GM21528 (cell line): ENCODE results near the gene ZMPSTE24.

Source experiments
- ATAC-seq: cut with Tn5 transposase; IDR thresholded peaks from one replicate; pipeline ENCODE4 v1.9.1; 2021; ENCODE audit warnings: mild to moderate bottlenecking, moderate library complexity; ENCODE audit not compliant: unreplicated experiment, low FRiP score

The ZMPSTE24 gene

DNA sequence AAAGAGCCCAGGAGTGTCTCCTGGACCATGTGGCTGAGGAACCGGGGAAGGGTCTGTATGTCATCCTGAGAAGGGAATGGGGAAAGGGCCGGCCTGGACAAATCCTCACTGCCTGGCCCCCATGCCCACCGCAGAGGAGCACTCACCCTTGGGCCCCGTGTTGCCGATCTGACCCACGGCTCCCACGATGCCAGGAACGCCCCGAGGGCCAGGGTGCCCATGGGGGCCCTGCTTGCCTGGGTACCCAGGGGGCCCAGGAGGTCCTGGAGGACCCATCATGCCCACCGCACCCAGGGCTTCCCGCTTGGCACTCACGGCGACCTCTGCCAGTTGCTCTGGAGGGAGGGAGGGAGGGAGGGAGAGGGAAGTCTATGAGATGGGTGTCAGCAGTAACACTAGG lies 44.4 kb downstream of the ZMPSTE24 start:
- no peak for ATAC-seq

DNA sequence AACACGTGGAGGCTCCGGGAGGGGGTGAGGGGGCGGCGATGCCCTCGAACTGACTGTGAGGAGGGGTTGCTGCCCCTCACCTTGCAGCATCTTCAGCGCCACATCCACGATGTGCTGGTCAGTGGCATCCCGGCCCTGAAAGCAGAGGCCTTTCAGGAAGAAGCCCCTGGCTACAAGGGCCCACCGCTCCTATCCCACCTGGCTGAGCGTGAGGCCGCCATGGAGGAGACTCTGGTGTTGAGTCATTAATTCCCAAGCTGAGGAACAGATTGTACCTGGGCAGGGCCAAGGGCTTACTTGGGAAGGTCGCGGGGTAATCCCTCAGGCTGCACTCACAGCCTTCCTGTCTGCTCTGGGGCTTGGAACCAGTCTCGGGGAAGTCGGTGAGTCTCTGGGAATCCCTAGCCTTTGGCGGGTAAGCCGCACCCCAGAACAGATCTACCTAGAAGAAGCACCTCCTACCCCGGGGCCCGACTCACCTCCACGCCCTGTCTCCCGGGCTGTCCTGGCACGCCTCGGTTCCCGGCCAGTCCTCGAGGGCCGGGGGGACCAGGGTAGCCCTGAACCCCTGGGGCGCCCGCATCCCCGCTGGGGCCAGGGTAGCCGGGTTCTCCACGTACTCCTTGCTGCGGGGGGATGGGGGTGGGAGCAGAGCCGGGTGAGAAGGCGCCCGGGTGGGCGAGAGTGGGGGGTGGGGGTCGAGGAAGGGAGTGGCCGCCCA lies 45.2 kb downstream of the ZMPSTE24 start:
- ATAC-seq: no peak

DNA sequence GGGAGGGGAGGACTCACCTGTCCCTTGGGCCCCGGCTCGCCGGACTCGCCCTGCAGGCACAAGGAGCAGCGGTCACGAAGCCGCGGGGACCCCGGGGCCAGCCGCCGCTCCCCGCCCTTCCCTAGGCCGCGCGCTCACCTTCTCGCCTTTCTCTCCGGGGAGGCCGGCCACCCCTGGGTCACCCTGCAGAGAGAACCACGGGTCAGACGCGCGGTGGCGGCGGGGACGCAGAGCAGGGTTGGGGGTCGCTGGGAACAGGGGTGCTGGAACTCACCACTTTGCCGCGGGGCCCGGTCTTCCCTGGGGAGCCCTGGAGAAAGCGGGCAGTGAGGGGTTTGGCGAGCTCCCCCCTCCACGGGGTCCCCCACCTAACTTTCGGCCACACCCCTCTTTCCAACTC lies 45.8 kb downstream of the ZMPSTE24 start:
- no peak for ATAC-seq

DNA sequence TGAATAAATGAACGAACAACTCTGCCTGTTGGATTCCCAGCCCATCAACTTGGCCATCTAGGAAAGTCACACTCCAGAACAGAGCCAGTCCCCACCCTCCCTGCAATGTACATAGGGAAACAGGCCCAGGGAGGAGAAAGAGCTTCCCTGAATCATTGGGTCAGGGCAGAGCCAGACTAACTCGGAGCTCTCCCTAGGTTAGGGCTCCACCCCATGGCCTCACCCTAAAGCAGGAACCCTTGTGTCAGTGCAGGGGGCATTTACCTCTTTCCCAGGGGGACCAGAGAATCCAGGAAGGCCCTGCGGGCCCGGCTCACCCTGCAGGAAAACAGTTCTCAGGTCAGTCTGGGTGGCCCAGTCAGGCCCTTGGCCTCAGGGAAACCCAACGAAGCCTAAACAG lies 47.4 kb downstream of the ZMPSTE24 start:
- ATAC-seq: no peak

DNA sequence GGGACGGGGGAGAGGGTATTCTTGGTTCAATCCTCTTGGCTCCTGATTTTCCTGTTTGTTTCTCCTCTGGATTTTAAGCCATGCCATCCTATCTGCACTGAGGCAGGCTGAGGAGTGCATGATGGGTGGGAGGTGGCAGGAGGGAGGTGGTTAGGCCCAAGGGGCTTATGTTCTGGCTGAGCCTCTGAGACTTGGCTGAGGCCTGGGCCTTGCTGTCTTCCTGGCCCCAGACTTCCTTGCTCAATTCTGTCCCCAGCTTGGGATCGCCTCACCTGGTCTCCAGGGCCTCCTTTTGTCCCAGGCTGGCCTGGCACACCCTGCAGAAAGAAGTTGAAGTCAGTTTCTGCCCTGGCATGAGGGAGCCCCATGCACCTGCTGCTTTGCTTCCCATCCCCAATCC lies 47.8 kb downstream of the ZMPSTE24 start:
- ATAC-seq: no peak

DNA sequence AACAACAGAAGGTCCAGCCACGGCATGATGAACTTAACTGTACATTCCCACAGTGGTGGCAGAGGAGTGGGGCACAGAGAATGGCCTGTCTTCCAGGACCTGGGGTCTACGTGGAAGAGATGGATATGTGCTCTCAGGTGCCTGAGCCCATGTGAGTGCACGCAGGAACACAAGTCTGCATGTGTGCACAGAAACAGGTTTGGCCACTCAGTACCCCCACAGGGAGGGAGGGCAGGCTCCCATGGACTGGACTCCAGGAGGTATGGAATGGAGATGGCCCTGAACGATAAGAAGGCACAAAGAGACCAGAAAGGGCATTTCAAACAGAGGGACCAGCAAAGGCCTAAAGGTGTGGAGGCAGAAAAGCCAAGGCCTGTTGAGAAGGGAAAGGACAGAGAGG lies 48.3 kb downstream of the ZMPSTE24 start:
- ATAC-seq: no peak

DNA sequence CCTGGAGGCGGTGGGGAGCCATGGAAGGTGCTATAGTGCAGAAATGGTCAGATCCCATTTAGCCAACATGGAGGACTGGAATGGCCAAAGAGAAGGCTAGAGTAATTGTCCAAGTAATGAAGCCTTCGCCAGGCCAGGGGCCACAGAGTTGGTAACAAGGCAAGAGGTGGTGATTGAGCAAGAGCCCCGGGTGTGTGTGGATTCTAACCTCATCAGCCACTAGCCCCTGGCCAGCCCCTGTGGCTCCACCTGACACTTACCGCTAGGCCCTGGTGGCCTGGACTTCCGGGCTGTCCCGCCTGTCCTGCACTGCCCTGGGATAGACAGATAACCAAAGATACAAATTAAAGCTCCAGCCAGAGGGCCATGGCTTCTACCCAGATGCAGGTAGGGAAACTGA lies 49.1 kb downstream of the ZMPSTE24 start:
- no peak for ATAC-seq

DNA sequence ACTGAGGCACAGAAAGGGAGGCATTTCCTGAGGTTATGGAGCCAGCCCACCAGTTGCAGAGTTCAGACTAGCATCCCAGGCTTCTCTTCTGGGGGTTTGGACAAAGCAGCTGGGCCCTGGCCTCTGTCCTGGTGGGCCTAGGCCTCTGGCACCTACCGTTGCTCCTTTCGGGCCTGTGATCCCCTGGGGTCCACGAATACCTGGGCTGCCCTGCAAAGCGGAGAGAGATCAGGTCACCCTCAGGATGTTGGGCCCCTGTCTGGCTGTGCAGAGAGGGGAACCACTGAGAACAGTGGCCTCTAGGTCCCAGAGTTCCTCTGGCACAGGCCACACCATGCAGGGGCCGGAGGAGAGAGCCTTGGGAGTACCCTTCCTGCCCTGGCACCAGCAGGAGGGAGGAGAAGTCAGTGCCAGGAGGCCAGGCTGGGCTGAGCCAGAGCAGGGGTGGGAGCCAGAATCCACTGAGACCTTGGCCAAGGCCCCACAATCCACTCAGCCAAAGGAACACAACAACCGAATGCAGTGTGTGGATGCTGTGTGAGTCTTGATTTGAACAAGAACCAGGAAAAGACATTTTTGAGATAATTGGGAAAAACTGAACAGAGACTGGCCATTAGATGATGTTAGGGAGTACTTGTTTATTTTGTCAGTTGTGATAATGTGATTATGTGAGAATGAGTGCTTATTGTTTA lies 50.1 kb downstream of the ZMPSTE24 start:
- no peak for ATAC-seq

DNA sequence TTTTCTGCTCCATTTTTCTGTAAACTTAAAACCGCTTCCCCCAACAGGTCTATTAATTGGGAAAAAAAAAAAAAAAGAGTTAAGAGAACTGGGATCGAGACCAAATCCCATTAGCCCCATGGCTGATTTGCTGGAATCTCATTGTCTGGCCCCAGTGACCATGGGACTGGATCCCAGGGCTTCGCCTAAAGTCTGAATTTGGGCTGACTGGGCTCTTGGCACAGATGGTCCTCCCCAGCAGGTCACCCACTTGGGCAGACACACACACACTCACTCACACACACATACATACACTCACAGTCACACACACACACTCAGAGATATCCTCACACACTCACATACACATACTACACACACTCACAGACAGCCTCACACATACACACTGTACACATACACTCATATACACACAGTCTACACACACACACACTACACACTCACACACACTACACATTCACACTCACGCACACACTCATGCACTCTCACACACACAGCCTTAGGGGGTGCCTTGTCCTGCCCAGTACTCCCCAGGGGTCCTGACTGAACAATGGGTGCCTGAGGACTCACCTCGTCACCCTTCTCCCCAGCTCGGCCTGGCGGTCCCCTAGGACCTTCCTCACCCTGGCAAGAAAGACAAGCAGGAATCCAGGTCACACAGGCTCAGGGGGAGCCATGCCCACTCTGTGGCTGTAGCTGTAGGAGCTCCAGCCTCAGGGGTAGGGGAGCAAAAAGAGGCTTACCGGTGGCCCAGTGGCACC lies 51.5 kb downstream of the ZMPSTE24 start:
- no peak for ATAC-seq

DNA sequence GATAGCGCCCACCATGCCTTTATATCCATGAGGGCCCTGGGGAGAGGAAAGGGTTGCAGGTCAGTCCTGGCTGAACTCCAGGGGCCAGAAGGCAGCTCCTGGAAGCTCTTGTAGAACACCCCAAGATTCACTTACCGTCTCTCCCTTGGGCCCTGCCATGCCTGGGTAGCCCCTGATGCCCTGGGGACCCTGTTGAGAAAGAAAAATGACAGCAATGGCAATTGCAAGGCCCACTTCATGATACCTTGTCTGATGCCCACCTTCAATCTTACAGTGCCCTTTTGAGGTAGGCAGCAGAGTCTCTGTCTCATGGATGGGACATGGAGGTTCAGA lies 52.1 kb downstream of the ZMPSTE24 start:
- ATAC-seq: no peak

DNA sequence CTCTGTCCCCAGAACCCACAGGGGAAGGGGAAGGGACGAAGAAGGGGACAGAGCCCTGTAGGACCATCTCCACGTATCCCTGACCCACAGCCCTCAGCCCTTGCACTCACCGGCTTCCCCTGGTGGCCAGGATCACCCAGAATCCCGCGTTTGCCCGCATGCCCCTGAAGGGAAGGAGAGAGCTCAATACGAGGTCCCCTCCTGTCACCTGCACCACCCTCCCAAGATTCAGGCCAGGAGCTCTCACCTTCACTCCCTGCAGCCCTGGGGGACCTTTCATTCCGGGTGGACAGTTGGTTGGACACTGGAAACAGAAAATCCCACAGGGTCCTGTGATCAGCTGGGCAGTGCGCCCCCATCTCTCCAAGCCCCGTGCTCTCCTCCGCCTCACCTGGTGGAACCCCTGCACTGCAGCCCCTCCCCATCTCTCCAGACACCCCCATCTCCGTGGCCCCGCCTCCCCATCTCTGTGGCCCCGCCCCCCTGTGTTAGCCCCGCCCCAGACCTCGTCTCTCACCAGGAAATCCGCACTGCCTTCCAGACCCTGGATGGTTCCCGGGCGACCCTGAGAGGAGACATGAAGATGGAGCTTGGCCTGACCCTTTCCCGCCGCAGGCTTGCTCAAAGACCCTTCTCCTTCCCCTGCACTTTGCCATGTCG lies 53.1 kb downstream of the ZMPSTE24 start:
- no peak for ATAC-seq

DNA sequence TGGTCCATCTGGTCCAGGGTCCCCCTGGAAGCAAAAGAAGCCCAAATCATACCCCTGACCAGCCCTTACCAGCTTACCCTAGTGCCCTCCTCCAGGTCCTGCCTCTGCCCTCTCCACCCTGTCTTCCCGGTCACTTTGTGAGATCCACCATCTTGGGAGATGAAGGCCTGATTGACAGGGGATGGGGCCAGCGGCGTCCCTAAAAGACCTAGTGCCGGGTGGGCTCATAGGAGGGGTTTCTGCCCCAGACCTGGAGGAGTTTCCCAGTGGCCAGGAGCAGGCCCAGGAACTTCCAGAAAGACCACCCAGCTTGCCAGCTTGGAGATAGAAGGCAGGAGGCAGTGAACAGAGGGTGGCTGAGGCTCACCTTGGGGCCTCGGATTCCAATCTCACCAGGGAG lies 53.7 kb downstream of the ZMPSTE24 start:
- ATAC-seq: no peak

DNA sequence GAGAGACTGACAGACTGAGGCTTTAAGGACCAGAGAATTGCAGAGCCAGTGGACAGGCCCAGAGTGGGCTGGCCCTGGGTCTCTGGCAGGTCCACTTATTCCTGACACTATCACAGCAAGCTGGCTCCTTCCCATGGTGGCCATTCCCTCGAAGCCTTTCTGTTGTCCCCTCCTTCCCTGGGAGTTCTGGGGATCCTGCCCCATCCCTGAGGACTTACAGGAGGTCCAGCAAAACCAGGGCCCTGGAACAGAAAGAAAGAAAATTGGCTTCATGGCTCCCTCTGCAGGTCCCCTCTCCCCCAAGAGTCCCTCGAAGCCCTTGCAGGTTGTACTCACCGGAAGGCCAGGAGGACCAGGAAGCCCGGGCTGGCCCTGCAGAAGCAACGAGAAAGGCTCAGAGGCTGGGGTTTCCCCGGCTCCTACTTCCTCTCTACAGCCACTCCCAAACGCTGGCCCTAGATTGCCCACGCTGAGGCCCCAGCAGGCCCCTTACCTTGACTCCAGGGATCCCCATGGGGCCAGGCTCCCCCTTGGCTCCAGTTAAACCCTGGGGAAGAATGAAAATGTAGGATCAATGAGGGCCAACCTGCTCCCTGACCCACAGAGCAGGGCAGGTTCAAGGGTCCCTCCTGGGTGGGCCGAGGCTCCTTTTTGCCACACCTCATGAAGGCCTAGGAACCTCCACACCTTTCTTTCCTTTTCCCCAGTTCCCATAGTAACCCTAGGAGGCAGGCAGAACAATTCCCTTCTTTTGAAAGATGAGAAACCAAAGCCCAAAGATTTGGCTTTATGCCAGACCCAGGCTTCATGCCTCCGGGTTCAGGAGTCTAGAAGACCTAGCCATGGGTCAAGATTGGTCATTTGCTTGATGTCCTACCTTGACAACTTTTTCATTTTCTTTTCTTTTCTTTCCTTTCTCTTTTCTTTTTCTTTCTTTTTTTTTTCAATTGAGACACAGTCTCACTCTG lies 54.5 kb downstream of the ZMPSTE24 start:
- no peak for ATAC-seq

DNA sequence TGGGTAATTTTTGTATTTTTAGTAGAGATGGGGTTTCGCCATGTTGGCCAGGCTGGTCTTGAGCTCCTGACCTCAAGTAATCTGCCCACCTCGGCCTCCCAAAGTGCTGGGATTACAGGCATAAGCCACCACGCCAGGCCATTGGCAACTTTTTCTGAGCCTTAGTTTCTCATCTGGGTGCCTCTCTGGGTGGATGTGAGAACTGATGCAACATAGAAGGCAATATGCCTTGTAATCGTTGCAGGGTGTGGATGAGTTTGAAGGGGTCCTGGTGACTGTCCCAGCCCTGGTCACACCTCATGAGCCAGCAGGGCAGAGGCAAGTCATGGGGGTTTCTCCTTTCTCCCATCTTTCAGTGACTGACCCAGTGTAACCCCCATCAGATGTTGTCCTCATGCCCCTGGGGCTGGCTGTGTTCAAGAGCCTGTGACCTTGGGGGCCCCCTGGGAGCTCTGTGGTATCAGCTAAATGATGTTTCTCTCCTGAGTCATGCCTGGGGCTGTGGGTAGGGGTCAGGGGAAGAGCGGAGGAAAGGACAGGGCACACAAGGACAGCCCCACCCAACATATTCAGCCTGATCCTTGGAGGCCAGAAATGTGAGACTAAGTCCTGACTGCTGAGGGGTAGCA lies 55.4 kb downstream of the ZMPSTE24 start:
- no peak for ATAC-seq

DNA sequence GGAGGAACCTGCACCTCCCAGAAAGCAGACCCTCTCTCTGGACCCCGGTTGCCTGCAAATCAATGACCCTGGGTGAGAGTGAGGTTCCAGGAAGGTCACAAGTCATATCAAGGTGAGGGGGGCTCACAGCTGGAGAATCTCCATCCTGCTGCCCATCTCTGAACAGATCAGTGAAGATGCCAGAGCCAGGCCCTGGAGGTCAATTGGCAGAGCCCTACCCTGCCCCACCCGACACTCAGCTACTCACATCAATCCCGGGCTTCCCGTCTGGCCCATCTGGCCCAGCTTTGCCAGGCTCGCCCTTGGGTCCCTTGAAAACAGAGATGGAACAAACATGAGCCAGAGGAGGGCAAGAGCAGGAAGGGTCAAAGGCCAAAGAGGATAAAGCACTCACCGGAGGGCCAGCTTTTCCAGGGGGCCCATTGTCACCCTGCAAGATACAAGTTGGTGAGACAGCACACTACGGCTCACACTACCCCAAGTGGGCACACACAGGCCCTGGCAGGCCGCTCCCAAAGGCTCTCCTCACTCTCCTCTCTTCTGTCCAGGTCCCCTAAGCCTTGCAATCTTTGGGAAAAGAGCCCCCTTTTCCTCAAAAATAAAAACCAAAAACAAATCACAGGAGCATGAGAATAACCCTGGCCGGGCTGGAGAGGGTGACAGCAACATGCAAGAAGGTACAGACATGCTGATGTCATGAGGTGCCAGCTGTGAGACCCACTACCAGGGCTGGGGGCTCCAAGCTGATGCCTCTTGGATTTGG lies 56.1 kb downstream of the ZMPSTE24 start:
- ATAC-seq: no peak

DNA sequence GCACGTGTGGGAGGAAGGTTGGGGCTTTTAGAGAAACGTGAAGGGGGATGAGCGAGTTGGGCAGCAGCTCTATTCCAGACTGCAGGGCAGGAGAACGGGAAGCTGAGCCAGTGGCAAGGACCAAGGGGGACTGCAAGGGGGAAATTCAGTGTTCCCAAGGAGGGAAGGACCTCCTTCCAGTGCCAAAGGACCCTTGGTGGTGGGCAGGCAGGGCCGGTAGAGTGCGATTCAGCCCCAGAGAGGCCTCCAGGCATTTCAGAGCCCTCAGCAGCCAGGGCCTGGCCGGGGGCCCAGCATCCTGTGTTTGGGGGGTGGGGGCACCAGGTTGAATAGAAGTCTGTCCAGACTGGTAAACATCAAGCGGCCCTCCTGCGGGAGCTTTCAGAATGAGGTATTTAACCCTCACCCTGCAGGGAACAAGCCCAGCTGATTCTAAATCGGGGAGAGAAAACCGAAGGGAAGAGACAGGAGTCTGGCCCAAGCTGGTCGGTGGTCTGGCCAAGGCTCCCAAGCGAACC lies 56.7 kb downstream of the ZMPSTE24 start:
- ATAC-seq: no peak

DNA sequence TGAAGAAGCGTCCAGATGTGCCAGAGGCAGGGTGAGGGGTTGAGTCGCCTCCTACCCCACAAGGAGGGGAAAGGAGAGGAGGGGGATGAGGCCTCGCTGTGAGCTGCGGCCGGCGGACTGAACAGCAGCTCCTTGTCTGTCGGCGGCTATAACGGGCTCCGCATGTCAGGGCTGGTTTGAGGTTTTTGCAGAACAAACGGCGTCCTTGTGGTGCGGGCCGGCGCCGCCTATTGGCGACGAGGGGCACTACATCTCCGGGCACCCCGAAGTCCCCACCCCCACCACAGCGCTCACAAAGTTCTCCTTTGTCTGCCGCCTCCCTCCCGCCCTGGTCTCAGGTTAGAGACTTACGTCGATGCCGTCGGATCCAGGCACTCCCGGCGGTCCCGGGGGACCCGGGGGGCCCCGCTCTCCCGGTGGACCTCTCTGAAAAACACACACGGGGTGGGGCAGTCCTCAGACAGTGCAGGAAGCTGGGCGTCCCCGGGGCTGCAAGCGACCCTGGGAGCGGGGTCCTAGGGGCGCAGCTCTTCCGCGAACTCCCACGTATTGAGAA lies 57.3 kb downstream of the ZMPSTE24 start:
- peak; percentile 60 for ATAC-seq

DNA sequence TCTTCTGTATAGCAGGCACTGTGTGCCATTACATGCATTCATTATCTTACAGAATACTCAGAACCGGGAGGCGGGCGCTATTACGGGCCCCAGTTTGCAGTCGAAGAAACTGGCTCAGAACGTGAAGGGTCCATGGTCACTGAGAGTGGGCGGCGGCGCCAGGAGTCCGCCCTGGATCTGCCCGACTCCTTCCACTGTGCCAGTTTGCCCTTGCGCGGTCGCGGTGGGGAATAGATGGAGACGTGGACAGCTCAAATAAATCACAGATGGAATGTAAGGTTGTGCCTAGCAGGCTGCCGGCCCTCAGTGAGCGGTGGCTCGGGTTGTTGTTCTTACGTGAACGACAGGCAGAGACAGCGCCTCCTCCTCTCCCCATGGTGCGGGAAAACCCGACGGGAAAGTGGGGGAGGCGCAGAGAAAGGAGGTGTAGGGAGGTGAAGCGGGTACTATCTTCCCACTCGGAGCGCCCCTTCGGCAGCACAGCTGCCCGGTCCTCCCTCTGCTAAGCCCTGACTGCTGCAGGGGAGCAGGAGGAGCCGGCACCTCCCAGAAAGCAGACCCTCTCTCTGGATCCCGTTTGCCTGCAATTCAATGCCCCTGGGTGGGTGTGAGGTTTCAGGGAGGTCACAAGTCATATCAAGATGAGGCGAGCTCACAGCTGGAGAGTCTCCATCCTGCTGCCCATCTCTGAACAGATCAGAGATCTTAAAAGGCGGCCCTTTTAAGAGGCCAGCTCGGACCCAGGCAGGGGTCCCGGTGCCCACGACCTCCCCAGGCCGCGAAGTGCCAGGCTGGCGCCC lies 58.0 kb downstream of the ZMPSTE24 start:
- ATAC-seq: no peak
